ENCODE data around the gene PARVB.

PARVB gene

GRCh38 chr22:44024288-44024921 lies at the start of gene PARVB:
Gene PARVB, plus strand, starts transcription at chr22:44024302. Its CDS starts 38 bp downstream, at chr22:44024340.
- H3K27me3 Mint-ChIP-seq (ENCODE audit: low read depth, poor library complexity): no peaks in the 10 kb centered on the region
- TF ChIP-seq CTCF (IDR thresholded peaks at IDR 0.05): no peak
- no peak within 1 kb of the TSS for H3K27ac Mint-ChIP-seq
- peak; percentile 50 for DNase-seq
- no peaks in the 10 kb centered on the region for H3K9me3 Mint-ChIP-seq
- H3K4me1 Mint-ChIP-seq: peaks cover 63% of the 10 kb centered on the region
- peak within 1 kb of the TSS; percentile 82 for H3K4me3 Mint-ChIP-seq
- H3K36me3 Mint-ChIP-seq (ENCODE audit: low read depth): no peaks in the 10 kb centered on the region

- Mint-ChIP-seq H3K27ac (no peak overlapping the region), H3K27me3 (ENCODE audit: low read depth, poor library complexity) (no peaks in the 10 kb centered on the region), H3K4me3 (no peak overlapping the region), H3K4me1 (no peaks in the 10 kb centered on the region), H3K9me3 (no peaks in the 10 kb centered on the region), H3K36me3 (ENCODE audit: low read depth) (peaks cover 41% of the 10 kb centered on the region)
- no peak for TF ChIP-seq CTCF (IDR thresholded peaks at IDR 0.05)
- DNase-seq: no peak
Observed at GRCh38 chr22:43975041-43975440, 49.1 kb upstream of the PARVB start.

DNA sequence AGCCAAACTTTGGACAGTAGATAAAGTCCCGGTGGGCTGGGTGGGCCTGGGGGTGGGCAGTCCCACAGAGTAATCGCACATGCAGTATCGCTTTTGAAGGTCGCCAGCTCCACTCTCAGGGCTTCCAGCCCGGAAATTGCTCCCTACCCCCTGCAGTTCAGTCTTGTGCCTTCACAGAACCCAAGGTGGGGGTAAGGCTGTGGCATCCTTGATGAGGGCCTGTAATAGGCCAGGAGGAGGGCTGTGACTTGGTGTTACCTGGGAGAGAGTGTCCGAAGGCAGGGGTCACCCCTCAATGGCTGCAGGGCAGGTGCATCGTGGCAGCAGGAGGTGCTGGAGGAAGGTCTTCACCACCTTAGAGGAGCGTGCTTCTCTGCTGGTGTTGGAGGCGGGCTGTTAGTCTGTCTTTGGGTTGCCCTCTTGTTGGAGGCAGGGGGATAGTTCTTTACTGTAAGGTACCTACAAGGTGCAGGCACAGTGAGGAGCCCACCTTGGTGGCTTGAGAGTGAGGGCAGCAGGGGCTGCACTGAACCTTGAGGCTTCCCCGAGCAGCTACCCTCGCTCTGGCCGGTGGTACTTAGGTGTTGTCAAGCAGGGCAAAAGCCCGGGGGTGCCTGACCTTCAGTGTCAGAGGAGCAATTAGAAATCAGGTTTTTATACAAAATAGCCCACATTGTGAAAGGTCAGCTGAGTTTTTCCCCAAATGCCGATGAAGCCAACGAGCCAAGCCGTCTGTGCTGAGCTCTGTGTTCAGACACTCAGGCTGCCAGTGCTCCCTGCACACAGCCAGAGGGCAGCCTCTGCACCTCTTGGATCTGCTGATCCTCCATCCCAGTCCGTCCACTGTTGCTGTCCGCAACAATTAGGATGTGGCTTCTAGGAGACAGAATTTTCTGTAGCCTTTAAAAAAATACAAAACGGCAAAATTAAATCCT lies 47.0 kb upstream of the PARVB start:
- peaks cover 54% of the 10 kb centered on the region for H3K36me3 Mint-ChIP-seq (ENCODE audit: low read depth)
- H3K9me3 Mint-ChIP-seq: no peaks in the 10 kb centered on the region
- TF ChIP-seq CTCF (IDR thresholded peaks at IDR 0.05): no peak
- no peak for DNase-seq
- no peaks in the 10 kb centered on the region for H3K27me3 Mint-ChIP-seq (ENCODE audit: low read depth, poor library complexity)
- no peaks in the 10 kb centered on the region for H3K4me1 Mint-ChIP-seq
- H3K4me3 Mint-ChIP-seq: no peak overlapping the region
- peak overlapping the region; percentile 39 for H3K27ac Mint-ChIP-seq

GRCh38 chr22:43978558-43978957 lies 45.5 kb upstream of the PARVB start:
- Mint-ChIP-seq H3K27me3 (ENCODE audit: low read depth, poor library complexity) (no peaks in the 10 kb centered on the region), H3K36me3 (ENCODE audit: low read depth) (peaks cover 58% of the 10 kb centered on the region), H3K4me3 (no peak overlapping the region), H3K4me1 (no peaks in the 10 kb centered on the region), H3K9me3 (no peaks in the 10 kb centered on the region), H3K27ac (no peak overlapping the region)
- DNase-seq: no peak
- TF ChIP-seq CTCF (IDR thresholded peaks at IDR 0.05): no peak

- Mint-ChIP-seq H3K27ac (no peak overlapping the region), H3K27me3 (ENCODE audit: low read depth, poor library complexity) (no peaks in the 10 kb centered on the region), H3K4me3 (no peak overlapping the region), H3K4me1 (no peaks in the 10 kb centered on the region), H3K36me3 (ENCODE audit: low read depth) (peaks cover 62% of the 10 kb centered on the region), H3K9me3 (no peaks in the 10 kb centered on the region)
- DNase-seq: no peak
- no peak for TF ChIP-seq CTCF (IDR thresholded peaks at IDR 0.05)
Observed at GRCh38 chr22:43980579-43980978, 43.5 kb upstream of the PARVB start.
